HEK293T (cell line): ENCODE data around the gene GBGT1.

Experiments
- L3MBTL2 ChIP-seq: fragments of 450-650 bp; conservative IDR thresholded peaks from 2 replicates; pipeline ENCODE4 v1.6.1; 2016; ENCODE audit warnings: mild to moderate bottlenecking
- PKNOX1 ChIP-seq: fragments of 450-650 bp; IDR thresholded peaks from 2 replicates; pipeline ENCODE4 v1.6.1; 2016
- SP1 ChIP-seq: fragments of 450-650 bp; IDR thresholded peaks from 2 replicates; pipeline ENCODE4 v1.6.1; 2017
- SUZ12 ChIP-seq: fragments of 450-650 bp; IDR thresholded peaks from 2 replicates; pipeline ENCODE4 v1.6.1; 2016; ENCODE audit warnings: mild to moderate bottlenecking
- TARDBP ChIP-seq: fragments of 450-650 bp; IDR thresholded peaks from 2 replicates; pipeline ENCODE4 v1.6.1; 2016

DNA sequence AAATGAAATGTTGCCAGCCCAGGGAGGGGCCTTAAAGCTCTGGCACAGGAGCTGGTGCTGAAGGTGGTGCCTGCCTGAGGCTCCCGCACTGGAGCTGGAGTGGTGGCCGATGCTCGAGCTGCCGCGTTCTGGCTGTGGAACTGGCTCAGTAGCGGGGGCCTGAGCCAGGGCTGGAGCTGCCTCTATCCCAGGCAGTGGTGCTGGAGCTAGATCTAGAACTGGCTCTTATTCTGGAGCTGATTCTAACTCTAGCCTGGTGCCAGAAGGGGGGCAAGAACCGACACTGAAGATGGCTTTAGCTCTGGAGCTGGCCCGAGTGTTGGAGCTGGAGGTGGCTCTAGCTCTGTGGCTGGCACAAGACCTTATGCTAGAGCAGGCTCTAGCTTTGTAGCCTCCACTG lies 26.1 kb upstream of the GBGT1 start:
- TF ChIP-seq TARDBP (no peak), SP1 (no peak), PKNOX1 (no peak), L3MBTL2 (no peak), SUZ12 (no peak)
